ENCODE data around the gene SAC3D1. TPM values are rescaled to one million over a fixed set of nuclear protein-coding genes. Genes with fewer than 3 reads are reported as not detected.

Gene SAC3D1
- total and polyA plus RNA-seq, 2 donors (not counting 1 experiment from before 2014, with no cell fraction given), result 3.1 to 8.6 TPM

DNA sequence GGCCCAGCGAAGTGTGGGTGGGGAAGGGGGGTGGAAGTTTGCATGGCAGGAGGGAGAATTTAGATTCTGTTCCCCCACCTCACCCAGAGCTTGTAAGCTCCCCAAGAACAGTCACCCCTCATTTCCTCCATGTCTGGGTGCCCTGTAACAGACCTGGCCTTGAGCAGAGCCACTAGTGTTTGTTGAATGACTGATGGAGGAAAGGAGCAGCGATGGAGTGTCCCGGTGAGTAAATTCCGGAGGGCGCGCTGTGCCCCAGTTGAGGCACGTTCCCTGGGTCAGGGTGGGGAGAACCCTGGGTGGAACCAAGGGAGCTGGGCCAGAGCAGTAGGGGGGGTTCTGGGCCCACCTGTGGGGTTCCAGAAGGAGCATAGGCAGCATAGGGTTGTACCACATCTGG is 16.5 kb downstream of the SAC3D1 start:
- H3K27me3 ChIP-seq (ENCODE audit: control insufficient read depth, insufficient read depth, low read length), result peaks cover 8% of the 10 kb centered on the region
- H3K9ac ChIP-seq (ENCODE audit: insufficient read depth, low read length), result no peak overlapping the region
- no peaks in the 10 kb centered on the region for H3K9me3 ChIP-seq (ENCODE audit: control insufficient read depth, insufficient read depth, low read depth, low read length)
- H3K4me1 ChIP-seq (ENCODE audit: control insufficient read depth, extremely low read depth, insufficient read depth, low read length), result no peaks in the 10 kb centered on the region
- H3K4me3 ChIP-seq (replicated peaks in 1 of 4; ENCODE audit: control extremely low read depth in 1 of 4, insufficient read depth in 1 of 4, low read depth in 3 of 4, low read length in 4 of 4), result no peak overlapping the region
- H3K27ac ChIP-seq (ENCODE audit: insufficient read depth, low read length), result no peak overlapping the region
- no peak overlapping the region for H3K4me2 ChIP-seq (ENCODE audit: extremely low read depth, insufficient read depth, low read length)
- no peaks in the 10 kb centered on the region for H3K36me3 ChIP-seq (ENCODE audit: control insufficient read depth, insufficient read depth, low read length)
- H4K20me1 ChIP-seq (ENCODE audit: control insufficient read depth, extremely low read depth, insufficient read depth, low read length), result no peaks in the 10 kb centered on the region
- DNase-seq (ENCODE audit: low read depth in 2 of 2), result no peak
- no peaks in the 10 kb centered on the region for H3K79me2 ChIP-seq (ENCODE audit: control insufficient read depth, insufficient read depth, low read length)
- TF ChIP-seq EZH2 (IDR thresholded peaks at IDR 0.05; ENCODE audit: low read length, missing control alignments) (no peak), CTCF (conservative IDR thresholded peaks at IDR 0.05 in 1 of 2, IDR thresholded peaks at IDR 0.05 in 1 of 2; ENCODE audit: low read depth in 1 of 2, low read length in 2 of 2) (no peak)
- H2AFZ ChIP-seq (ENCODE audit: low read length), result no peak overlapping the region

- Histone ChIP-seq H2AFZ (ENCODE audit: low read length) (no peak overlapping the region), H3K79me2 (ENCODE audit: control insufficient read depth, insufficient read depth, low read length) (no peaks in the 10 kb centered on the region), H3K27ac (ENCODE audit: insufficient read depth, low read length) (no peak overlapping the region), H3K4me2 (ENCODE audit: extremely low read depth, insufficient read depth, low read length) (no peak overlapping the region), H3K9ac (ENCODE audit: insufficient read depth, low read length) (no peak overlapping the region), H3K4me3 (replicated peaks in 1 of 4; ENCODE audit: control extremely low read depth in 1 of 4, insufficient read depth in 1 of 4, low read depth in 3 of 4, low read length in 4 of 4) (no peak overlapping the region), H3K4me1 (ENCODE audit: control insufficient read depth, extremely low read depth, insufficient read depth, low read length) (no peaks in the 10 kb centered on the region), H3K27me3 (ENCODE audit: control insufficient read depth, insufficient read depth, low read length) (peaks cover 8% of the 10 kb centered on the region), H3K9me3 (ENCODE audit: control insufficient read depth, insufficient read depth, low read depth, low read length) (no peaks in the 10 kb centered on the region), H3K36me3 (ENCODE audit: control insufficient read depth, insufficient read depth, low read length) (no peaks in the 10 kb centered on the region), H4K20me1 (ENCODE audit: control insufficient read depth, extremely low read depth, insufficient read depth, low read length) (no peaks in the 10 kb centered on the region)
- DNase-seq (ENCODE audit: low read depth in 2 of 2), result no peak
- TF ChIP-seq CTCF (conservative IDR thresholded peaks at IDR 0.05 in 1 of 2, IDR thresholded peaks at IDR 0.05 in 1 of 2; ENCODE audit: low read depth in 1 of 2, low read length in 2 of 2), result no peak
- TF ChIP-seq EZH2 (IDR thresholded peaks at IDR 0.05; ENCODE audit: low read length, missing control alignments), result no peak
These were observed 17.0 kb downstream of the SAC3D1 start for GRCh38 chr11:65058012-65058411.

DNA sequence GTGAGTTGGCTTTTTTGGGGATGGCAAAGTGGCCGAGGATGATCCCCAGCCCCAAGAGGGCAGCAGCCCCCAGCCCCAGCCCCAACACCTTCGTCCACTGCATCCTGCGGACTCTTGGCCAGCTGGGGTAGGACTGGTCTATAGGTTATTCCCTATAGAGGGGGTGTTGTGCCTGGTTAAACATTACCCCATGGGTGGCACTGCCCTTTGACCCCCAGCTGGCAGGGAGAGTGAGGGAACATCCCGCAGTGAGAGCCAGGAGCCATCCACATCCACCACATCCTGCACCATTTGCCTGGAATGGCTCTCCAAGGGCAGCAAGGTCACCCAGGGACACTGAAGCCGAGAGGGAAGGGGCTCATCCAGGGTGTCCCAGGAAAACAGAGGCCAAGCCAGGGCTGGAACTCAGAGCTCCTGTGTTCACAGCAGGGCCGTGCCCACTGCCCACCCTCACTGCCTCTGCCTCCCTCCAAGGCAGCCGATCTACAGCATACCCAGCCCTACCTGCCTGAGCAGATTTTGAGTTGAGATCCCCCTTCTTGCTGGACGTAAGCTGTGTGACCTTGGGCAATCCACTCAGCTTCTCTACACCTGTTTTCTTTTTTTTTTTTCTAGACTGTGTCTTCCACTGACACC is 17.5 kb downstream of the SAC3D1 start, which contains the start of gene NAALADL1:
Gene NAALADL1, minus strand, starts transcription at position 135 of the 636 bp plus-strand sequence. Its CDS starts 32 bp downstream, at position 103.
- Histone ChIP-seq H3K4me3 (replicated peaks in 1 of 4; ENCODE audit: control extremely low read depth in 1 of 4, insufficient read depth in 1 of 4, low read depth in 3 of 4, low read length in 4 of 4) (no peak within 1 kb of the TSS), H2AFZ (ENCODE audit: low read length) (no peak within 1 kb of the TSS), H3K79me2 (ENCODE audit: control insufficient read depth, insufficient read depth, low read length) (no peaks in the 10 kb centered on the region), H3K4me1 (ENCODE audit: control insufficient read depth, extremely low read depth, insufficient read depth, low read length) (no peaks in the 10 kb centered on the region), H3K9me3 (ENCODE audit: control insufficient read depth, insufficient read depth, low read depth, low read length) (no peaks in the 10 kb centered on the region), H3K27ac (ENCODE audit: insufficient read depth, low read length) (no peak within 1 kb of the TSS), H3K4me2 (ENCODE audit: extremely low read depth, insufficient read depth, low read length) (no peak within 1 kb of the TSS), H3K9ac (ENCODE audit: insufficient read depth, low read length) (no peak within 1 kb of the TSS), H3K27me3 (ENCODE audit: control insufficient read depth, insufficient read depth, low read length) (peaks cover 8% of the 10 kb centered on the region), H3K36me3 (ENCODE audit: control insufficient read depth, insufficient read depth, low read length) (no peaks in the 10 kb centered on the region), H4K20me1 (ENCODE audit: control insufficient read depth, extremely low read depth, insufficient read depth, low read length) (no peaks in the 10 kb centered on the region)
- DNase-seq (ENCODE audit: low read depth in 2 of 2), result no peak
- no peak for TF ChIP-seq EZH2 (IDR thresholded peaks at IDR 0.05; ENCODE audit: low read length, missing control alignments)
- TF ChIP-seq CTCF (conservative IDR thresholded peaks at IDR 0.05 in 1 of 2, IDR thresholded peaks at IDR 0.05 in 1 of 2; ENCODE audit: low read depth in 1 of 2, low read length in 2 of 2), result no peak

All from fibroblast of lung (primary cell).